Stomach (tissue), 9 donors: ENCODE measurements around the gene GPT2. TPM values are rescaled to one million over a fixed set of nuclear protein-coding genes. Genes with fewer than 3 reads are reported as not detected.
A peak's percentile ranks its signal among the peaks of the same experiment; 100 is the strongest.
"Not testable (repeated sequence)": the region's sequence is repeated elsewhere in the genome, so short reads cannot be mapped to it uniquely, and the experiment has no call there.

Experiments
- DNase-seq, 2 donors: peaks; one replicate each; pipeline versions ENCODE4 v3.0.0 to v3.0.0-alpha.2; 2013 to 2019
- H3K27ac ChIP-seq, 5 donors: fragments of 200-600 bp in 4 of 5; sonication (generic) in 4 of 5; one replicate each; pipeline ENCODE4 v1.5.1; 2013 to 2019; ENCODE audit warnings: mild to moderate bottlenecking in 1 of 5, moderate library complexity in 1 of 5
- H3K27me3 ChIP-seq, 3 donors: fragments of 200-600 bp; sonication (generic); one replicate each; pipeline ENCODE4 v1.5.1; 2017 to 2019; ENCODE audit warnings: mixed run types in 1 of 3
- H3K36me3 ChIP-seq, 4 donors: fragments of 200-600 bp; sonication (generic); 1 replicate in 3 of 4; 2 replicates in 1 of 4; pipeline ENCODE4 v1.5.1; 2016 to 2019
- H3K4me1 ChIP-seq, 4 donors: fragments of 200-600 bp; sonication (generic); one replicate each; pipeline ENCODE4 v1.5.1; 2016 to 2019
- H3K4me3 ChIP-seq, 4 donors: fragments of 200-600 bp; sonication (generic) in 3 of 4; one replicate each; pipeline ENCODE4 v1.5.1; 2016 to 2019; ENCODE audit warnings: mild to moderate bottlenecking in 1 of 4
- H3K9me3 ChIP-seq, 4 donors: fragments of 200-600 bp; sonication (generic); one replicate each; pipeline ENCODE4 v1.5.1; 2016 to 2019
- EP300 ChIP-seq: sonication (generic); formaldehyde crosslinking; IDR thresholded peaks from one replicate; pipeline ENCODE4 v1.6.1; 2017; ENCODE audit warnings: antibody characterized with exemption
- POLR2A ChIP-seq, 4 donors: fragments of 450-650 bp; IDR thresholded peaks; one replicate each; pipeline ENCODE4 v1.6.1; 2016; ENCODE audit warnings: antibody characterized with exemption in 4 of 4, control low read depth in 2 of 4, mild to moderate bottlenecking in 1 of 4, moderate library complexity in 1 of 4
- POLR2AphosphoS5 ChIP-seq, 3 donors: sonication (generic); formaldehyde crosslinking; IDR thresholded peaks; one replicate each; pipeline ENCODE4 v1.6.1; 2016; ENCODE audit warnings: antibody characterized with exemption in 3 of 3
- WGBS, 5 donors: extraction: QIAGEN DNeasy Blood & Tissue Kit in 3 of 5; methylation state at CpG; one replicate each; pipeline versions ENCODE4 v1.1.5 to v1.1.7; 2013 to 2018; 5-methylcytosine and 5-hydroxymethylcytosine counted together
- intact Hi-C: fragments of 100-400 bp; cut with DNase I; formaldehyde crosslinking; loops from one replicate; pipeline ENCODE4 v1.15.1; 2023; ENCODE audit warnings: low total_unique reads
- polyA plus RNA-seq, 3 donors: library from polyadenylated mRNA; stranded (reverse); fragments of 200-250 nt; gene quantifications; one replicate each; pipeline ENCODE4 v1.2.3, GENCODE V29; 2013
- total RNA-seq, 5 donors: library from RNA; depleted of rRNA; stranded (reverse); fragments of >200 nt; gene quantifications; one replicate each; pipeline versions ENCODE4 v1.1.0 to v1.2.3, GENCODE V29; 2014 to 2016
- TF ChIP-seq, protein P1 (sequence below), 7 experiments: fragments of 450-650 bp in 4 of 7; fragments of 200-600 bp in 3 of 7; sonication (generic) in 3 of 7; IDR thresholded peaks; one replicate each; pipeline ENCODE4 v1.5.1; 2016 to 2019; ENCODE audit warnings: antibody characterized with exemption in 7 of 7, control low read depth in 2 of 7, mild to moderate bottlenecking in 1 of 7
- donor health status: healthy with polysubstance abuse.
- donor health status: Bipolar disorder and iron deficiency.
- donor health status: healthy.

The GPT2 gene
- total and polyA plus RNA-seq, 8 donors: 29.2 to 167 (median 60.9) TPM

DNA sequence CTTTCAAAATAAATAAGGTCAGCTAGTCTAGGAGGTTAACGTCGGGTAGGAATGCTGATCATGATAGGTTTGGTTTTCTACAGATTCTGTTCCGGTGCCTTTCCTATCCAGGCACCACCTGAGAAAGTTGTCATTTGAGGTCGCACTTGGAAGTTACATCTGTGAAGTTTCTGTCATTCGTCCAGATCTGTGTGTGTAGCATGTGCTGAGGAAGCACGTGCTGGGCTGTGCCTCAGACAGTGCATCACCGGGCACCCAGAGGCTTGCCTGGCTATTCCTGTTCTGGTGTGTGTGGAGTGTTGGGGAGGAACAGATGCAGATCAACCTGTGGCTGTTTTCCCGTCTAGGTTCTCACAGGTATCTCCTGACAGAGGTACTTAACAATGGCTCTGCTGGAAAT is 46.7 kb downstream of the GPT2 start:
- H3K36me3 ChIP-seq: peaks cover 11 to 52% (median 40%) of the 10 kb centered on the region in 4 donors
- DNase-seq: no peak
- peak overlapping the region in 1 of 5 donors; percentile 15 for H3K27ac ChIP-seq
- intact Hi-C loops: no loop called here
- peaks cover 0 to 9% (median 3%) of the 10 kb centered on the region in 4 donors for H3K4me1 ChIP-seq
- H3K27me3 ChIP-seq: no peaks in the 10 kb centered on the region
- TF ChIP-seq POLR2AphosphoS5 (IDR thresholded peaks at IDR 0.05) (no peak), POLR2A (IDR thresholded peaks at IDR 0.05) (no peak), EP300 (no peak)
- TF ChIP-seq, protein P1, sequence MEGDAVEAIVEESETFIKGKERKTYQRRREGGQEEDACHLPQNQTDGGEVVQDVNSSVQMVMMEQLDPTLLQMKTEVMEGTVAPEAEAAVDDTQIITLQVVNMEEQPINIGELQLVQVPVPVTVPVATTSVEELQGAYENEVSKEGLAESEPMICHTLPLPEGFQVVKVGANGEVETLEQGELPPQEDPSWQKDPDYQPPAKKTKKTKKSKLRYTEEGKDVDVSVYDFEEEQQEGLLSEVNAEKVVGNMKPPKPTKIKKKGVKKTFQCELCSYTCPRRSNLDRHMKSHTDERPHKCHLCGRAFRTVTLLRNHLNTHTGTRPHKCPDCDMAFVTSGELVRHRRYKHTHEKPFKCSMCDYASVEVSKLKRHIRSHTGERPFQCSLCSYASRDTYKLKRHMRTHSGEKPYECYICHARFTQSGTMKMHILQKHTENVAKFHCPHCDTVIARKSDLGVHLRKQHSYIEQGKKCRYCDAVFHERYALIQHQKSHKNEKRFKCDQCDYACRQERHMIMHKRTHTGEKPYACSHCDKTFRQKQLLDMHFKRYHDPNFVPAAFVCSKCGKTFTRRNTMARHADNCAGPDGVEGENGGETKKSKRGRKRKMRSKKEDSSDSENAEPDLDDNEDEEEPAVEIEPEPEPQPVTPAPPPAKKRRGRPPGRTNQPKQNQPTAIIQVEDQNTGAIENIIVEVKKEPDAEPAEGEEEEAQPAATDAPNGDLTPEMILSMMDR (IDR thresholded peaks at IDR 0.05): no peak
- 76 to 82% (median 78%) methylated on average over 8 of the region's 8 CpGs for whole genome bisulfite sequencing, 5 donors
- H3K9me3 ChIP-seq: no peaks in the 10 kb centered on the region
- no peak overlapping the region for H3K4me3 ChIP-seq

DNA sequence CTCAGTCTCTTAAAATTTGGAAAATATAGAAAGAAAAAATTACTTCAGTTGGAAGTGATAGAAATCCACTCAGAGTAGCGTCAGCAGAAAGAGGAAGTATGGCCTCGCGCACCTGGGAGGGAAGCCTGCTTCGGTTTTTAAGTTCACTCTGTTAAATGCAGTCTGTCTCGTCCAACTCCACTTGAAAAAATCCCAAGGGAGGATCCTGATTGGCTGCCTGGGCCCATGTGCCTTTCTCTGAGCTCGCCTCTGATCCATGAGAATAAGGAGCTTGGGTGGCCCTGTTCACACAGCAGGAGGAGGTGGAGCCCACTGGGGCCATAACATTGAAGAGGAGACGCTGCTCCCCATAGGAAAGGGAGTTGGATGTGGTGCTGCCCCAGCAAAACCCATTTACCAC is 48.6 kb downstream of the GPT2 start:
- Histone ChIP-seq H3K36me3 (peaks cover 3 to 32% (median 22%) of the 10 kb centered on the region in 4 donors), H3K27me3 (no peaks in the 10 kb centered on the region), H3K27ac (no peak overlapping the region), H3K4me3 (no peak overlapping the region), H3K4me1 (peaks cover 0 to 9% (median 3%) of the 10 kb centered on the region in 4 donors), H3K9me3 (no peaks in the 10 kb centered on the region)
- WGBS, 5 donors: 52 to 63% (median 56%) methylated on average over 7 of the region's 7 CpGs
- peak in 1 of 2 donors; percentile 36 for DNase-seq
- intact Hi-C loops: no loop called here
- TF ChIP-seq, protein P1 (IDR thresholded peaks at IDR 0.05): no peak
- TF ChIP-seq EP300 (no peak), POLR2AphosphoS5 (IDR thresholded peaks at IDR 0.05) (no peak), POLR2A (IDR thresholded peaks at IDR 0.05) (no peak)

DNA sequence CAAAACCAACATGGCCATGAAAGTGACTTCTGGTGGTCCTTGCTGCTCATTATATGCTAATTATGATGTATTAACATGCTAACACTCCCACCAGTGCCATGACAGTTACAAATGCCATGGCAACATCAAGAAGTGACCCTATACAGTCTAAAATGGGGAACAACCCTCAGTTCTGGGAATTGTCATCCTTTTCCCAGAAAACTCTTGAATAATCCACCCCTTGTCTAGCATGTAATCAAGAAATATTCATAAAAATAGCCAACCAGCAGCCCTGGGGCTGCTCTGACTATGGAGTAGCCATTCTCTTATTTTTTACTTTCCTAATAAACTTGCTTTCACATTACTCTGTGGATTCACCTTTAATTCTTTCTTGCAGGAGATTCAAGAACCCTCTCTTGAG is 53.4 kb downstream of the GPT2 start:
- H3K27ac ChIP-seq: no peak overlapping the region
- H3K9me3 ChIP-seq: no peaks in the 10 kb centered on the region
- H3K27me3 ChIP-seq: no peaks in the 10 kb centered on the region
- no peak overlapping the region for H3K4me3 ChIP-seq
- intact Hi-C loops: no loop called here
- no peaks in the 10 kb centered on the region for H3K36me3 ChIP-seq
- no peak for DNase-seq
- no peaks in the 10 kb centered on the region for H3K4me1 ChIP-seq
- TF ChIP-seq, protein P1 (IDR thresholded peaks at IDR 0.05): no peak
- no peak for TF ChIP-seq POLR2AphosphoS5 (IDR thresholded peaks at IDR 0.05)
- TF ChIP-seq EP300: no peak
- no peak for TF ChIP-seq POLR2A (IDR thresholded peaks at IDR 0.05)

DNA sequence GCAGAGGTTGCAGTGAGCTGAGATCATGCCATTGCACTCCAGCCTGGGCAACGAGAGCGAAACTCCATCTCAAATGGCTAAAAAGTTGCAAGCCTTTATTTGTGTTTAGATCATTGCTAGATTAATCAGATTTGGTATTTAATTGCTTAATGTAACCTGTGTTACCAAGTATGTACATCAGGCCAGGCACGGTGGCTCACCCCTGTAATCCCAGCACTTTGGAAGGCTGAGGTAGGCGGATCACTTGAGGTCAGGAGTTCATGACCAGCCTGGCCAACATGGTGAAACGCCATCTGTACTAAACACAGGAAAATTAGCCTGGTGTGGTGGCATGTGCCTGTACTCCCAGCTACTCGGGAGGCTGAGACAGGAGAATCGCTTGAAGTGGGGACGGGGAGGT is 60.6 kb downstream of the GPT2 start:
- 86 to 92% (median 89%) methylated on average over 8 of the region's 8 CpGs for WGBS, 5 donors
- H3K27ac ChIP-seq, intact Hi-C loops: not testable (repeated sequence)

DNA sequence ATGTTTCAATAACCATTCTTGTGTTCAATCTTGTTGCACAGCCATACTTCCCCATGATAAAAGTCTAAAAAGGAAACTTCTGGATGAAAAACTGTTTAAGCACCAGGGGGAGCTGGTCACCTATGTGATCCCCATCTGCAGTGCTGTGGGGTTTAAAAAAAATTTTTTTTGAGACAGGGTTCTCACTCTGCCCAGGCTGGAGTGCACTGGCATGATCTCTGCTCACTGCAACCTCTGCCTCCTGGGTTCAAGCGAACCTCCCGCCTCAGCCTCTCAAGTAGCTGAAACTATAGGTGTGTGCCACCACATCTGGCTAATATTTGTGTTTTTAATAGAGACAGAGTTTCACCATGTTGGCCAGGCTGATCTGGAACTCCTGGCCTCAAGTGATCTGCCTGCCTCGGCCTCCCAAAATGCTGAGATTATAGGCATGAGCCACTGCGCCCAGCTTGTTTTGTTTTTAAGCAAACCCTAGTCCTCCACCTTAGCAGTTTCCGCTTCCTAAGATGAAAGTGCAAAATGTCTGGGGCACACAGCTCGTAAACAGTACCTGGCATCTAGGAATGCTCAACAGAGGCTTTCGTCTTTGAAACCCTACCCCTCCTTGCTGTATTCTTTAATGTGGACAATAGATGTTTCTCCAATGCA is 63.9 kb downstream of the GPT2 start:
- H3K4me3 ChIP-seq: no peak overlapping the region
- no peaks in the 10 kb centered on the region for H3K27me3 ChIP-seq
- H3K36me3 ChIP-seq: no peaks in the 10 kb centered on the region
- no peak overlapping the region for H3K27ac ChIP-seq
- no peaks in the 10 kb centered on the region for H3K4me1 ChIP-seq
- no peaks in the 10 kb centered on the region for H3K9me3 ChIP-seq
- intact Hi-C loops: no loop called here
- peak; percentile 26 to 61 for DNase-seq
- no peak for TF ChIP-seq POLR2AphosphoS5 (IDR thresholded peaks at IDR 0.05)
- TF ChIP-seq, protein P1 (IDR thresholded peaks at IDR 0.05): peak in 4 of 7 experiments; percentile 29 to 51 (median 38)
- TF ChIP-seq EP300: no peak
- TF ChIP-seq POLR2A (IDR thresholded peaks at IDR 0.05): no peak
- WGBS, 5 donors: 85 to 93% (median 90%) methylated on average over 7 of the region's 7 CpGs

More for the DNA sequence above, 60.6 kb downstream of the GPT2 start:
- not testable (repeated sequence) for H3K4me3 ChIP-seq, H3K4me1 ChIP-seq, H3K27me3 ChIP-seq, H3K9me3 ChIP-seq, H3K36me3 ChIP-seq, DNase-seq
